ENCODE data around the gene ZFP1.

Gene ZFP1

DNA sequence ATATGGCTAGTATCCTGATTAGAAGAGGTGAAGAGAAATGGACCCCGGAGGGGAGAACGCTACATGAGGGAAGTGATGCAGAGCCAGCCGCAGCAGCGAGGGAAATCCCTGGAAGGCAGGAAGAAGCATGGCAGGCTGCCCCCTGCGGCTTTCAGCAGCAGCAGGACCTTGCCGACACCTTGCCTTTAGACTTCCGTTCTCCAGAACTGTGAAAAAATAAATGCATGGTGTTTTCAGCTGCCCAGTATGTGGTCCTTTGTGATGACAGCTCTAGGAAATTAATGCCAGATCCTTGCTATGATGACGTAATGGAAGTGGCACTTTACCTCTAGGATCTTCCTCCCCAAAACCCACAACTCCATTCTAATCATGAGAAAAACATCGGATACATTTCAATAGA, 9.7 kb upstream of the ZFP1 start:
- no peak overlapping the region for H3K4me3 ChIP-seq (replicated peaks in 1 of 2; ENCODE audit: low read depth in 2 of 2, low read length in 2 of 2)
- TF ChIP-seq, protein P1, sequence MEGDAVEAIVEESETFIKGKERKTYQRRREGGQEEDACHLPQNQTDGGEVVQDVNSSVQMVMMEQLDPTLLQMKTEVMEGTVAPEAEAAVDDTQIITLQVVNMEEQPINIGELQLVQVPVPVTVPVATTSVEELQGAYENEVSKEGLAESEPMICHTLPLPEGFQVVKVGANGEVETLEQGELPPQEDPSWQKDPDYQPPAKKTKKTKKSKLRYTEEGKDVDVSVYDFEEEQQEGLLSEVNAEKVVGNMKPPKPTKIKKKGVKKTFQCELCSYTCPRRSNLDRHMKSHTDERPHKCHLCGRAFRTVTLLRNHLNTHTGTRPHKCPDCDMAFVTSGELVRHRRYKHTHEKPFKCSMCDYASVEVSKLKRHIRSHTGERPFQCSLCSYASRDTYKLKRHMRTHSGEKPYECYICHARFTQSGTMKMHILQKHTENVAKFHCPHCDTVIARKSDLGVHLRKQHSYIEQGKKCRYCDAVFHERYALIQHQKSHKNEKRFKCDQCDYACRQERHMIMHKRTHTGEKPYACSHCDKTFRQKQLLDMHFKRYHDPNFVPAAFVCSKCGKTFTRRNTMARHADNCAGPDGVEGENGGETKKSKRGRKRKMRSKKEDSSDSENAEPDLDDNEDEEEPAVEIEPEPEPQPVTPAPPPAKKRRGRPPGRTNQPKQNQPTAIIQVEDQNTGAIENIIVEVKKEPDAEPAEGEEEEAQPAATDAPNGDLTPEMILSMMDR (IDR thresholded peaks at IDR 0.05; ENCODE audit: low read depth, low read length) = no peak
- DNase-seq (ENCODE audit: low read depth in 2 of 2) = peak in 1 of 2 donors; percentile 20

DNA sequence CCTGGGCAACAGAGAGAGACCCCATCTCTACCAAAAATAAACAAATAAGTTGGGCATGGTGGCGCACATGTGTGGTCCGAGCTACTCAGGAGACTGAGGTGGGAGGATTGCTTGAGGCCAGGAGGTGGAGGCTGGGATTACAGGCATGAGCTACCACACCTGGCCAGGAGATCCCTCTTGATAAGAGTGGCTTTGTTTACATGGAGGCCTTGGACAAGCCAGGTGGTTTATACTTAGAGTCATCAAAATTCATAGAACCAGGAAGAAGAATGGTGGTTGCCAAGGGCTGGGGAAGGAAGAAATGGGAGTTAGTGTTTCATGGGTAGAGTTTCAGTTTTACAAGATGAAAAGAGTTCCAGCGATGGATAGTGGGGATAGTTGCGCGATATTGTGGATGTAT, 8.8 kb upstream of the ZFP1 start:
- TF ChIP-seq, protein P1 (IDR thresholded peaks at IDR 0.05; ENCODE audit: low read depth, low read length) = no peak
- H3K4me3 ChIP-seq (replicated peaks in 1 of 2; ENCODE audit: low read depth in 2 of 2, low read length in 2 of 2) = no peak overlapping the region
- no peak for DNase-seq (ENCODE audit: low read depth in 2 of 2)

DNA sequence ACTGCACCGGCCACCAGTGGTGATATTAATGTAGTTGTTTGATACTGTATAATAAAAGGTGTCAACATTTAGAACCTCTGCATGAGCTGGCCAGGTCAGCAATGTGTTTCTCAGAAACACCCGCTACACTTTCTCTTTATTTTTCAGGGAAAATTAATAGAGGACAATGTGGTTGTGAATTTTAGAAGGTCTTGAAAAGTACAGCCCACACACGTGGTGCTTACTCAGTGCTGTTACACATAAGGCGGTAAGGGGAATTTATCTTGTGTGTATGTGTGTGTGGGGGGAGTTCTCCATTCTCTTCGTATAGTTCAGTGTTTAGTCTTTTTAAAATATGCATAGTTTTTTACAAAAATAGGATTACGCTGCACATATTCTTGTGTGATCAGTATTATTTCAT, 4.4 kb upstream of the ZFP1 start:
- TF ChIP-seq, protein P1 (IDR thresholded peaks at IDR 0.05; ENCODE audit: low read depth, low read length) = no peak
- DNase-seq (ENCODE audit: low read depth in 2 of 2) = no peak
- no peak overlapping the region for H3K4me3 ChIP-seq (replicated peaks in 1 of 2; ENCODE audit: low read depth in 2 of 2, low read length in 2 of 2)

DNA sequence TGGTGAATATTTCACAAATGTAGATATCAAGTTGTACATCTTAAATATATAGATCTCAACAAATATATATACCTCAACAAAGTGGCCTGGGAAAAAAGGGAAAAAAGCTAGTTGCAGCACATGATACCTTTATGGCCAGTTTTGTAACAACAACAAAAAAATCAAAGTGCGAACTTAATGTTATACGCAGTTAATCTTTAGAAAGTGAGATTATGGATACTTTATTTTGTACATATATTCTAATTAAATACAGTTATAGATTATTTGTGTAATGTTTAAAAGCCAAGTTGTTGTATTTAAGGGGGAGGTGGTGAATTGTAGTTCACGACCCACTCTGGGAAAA, 385 bp upstream of the ZFP1 start:
- TF ChIP-seq, protein P1 (IDR thresholded peaks at IDR 0.05; ENCODE audit: low read depth, low read length) = no peak
- H3K4me3 ChIP-seq (replicated peaks in 1 of 2; ENCODE audit: low read depth in 2 of 2, low read length in 2 of 2) = no peak overlapping the region

GRCh38 chr16:75151798-75152197, 3.5 kb downstream of the ZFP1 start:
- TF ChIP-seq, protein P1 (IDR thresholded peaks at IDR 0.05; ENCODE audit: low read depth, low read length) = no peak
- DNase-seq (ENCODE audit: low read depth in 2 of 2) = no peak
- no peak overlapping the region for H3K4me3 ChIP-seq (replicated peaks in 1 of 2; ENCODE audit: low read depth in 2 of 2, low read length in 2 of 2)

More for the DNA sequence above, 385 bp upstream of the ZFP1 start:
- DNase-seq (ENCODE audit: low read depth in 2 of 2) = no peak

DNA sequence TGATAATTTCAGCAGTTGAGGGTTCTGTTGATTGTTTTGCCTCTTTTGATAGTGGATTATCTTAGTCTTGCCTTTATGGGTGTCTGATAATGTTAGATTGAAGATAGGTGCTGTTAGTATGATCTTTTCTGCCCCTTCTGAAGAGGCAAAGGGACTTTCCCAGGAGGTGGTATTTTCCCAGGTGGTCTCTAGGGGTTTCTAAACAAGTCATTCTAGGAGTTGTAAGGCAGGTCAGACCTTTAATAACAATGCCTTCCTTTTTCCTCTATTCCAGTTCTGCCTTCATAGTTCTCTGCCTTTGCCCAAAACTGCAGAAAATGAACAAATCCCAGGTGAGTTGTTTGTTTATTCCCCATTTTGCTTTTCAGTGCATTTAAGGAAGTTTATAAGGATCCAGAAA, 4.3 kb downstream of the ZFP1 start:
- TF ChIP-seq, protein P1 (IDR thresholded peaks at IDR 0.05; ENCODE audit: low read depth, low read length) = no peak
- no peak overlapping the region for H3K4me3 ChIP-seq (replicated peaks in 1 of 2; ENCODE audit: low read depth in 2 of 2, low read length in 2 of 2)
- no peak for DNase-seq (ENCODE audit: low read depth in 2 of 2)

DNA sequence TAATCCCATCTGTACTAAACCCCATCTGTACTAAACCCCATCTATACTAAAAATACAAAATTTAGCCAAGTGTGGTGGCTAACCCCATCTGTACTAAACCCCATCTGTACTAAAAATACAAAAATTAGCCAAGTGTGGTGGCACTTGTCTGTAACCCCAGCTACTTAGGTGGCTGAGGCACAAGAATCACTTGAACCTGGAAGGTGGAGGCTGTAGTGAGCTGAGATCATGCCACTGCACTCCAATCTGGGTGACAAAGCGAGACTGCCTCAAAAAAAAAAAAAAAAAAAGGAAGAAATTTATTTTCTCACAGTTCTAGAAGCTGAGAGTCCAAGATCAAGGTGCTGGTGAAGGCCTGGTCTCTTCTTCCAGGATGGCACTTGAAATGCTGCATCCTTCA, 12.1 kb downstream of the ZFP1 start:
- TF ChIP-seq, protein P1 (IDR thresholded peaks at IDR 0.05; ENCODE audit: low read depth, low read length) = no peak
- H3K4me3 ChIP-seq (replicated peaks in 1 of 2; ENCODE audit: low read depth in 2 of 2, low read length in 2 of 2) = no peak overlapping the region
- no peak for DNase-seq (ENCODE audit: low read depth in 2 of 2)

Measured in cardiac fibroblast (primary cell).